IMR-90 (cell line): Measurements from ENCODE around the gene RPTOR. TPM values are rescaled to one million over a fixed set of nuclear protein-coding genes. Genes with fewer than 3 reads are reported as not detected.

Experiments used
- ATAC-seq: fragments of 200-7000 bp; cut with Tn5 transposase; 2 replicates; pipeline ENCODE4 v1.9.1; 2020; ENCODE audit warnings: low read depth, mild to moderate bottlenecking, moderate library complexity
- BruUV-seq: library from RNA; stranded (reverse); fragments of 400-500 nt; replicated peaks from 2 replicates; lab custom pipeline; 2021; lab: Mats Ljungman, UMichigan
- CTCF ChIA-PET: fragments of 300-600 bp; formaldehyde crosslinking; extraction: SDS; loops from one replicate; lab custom pipeline; 2021; ENCODE audit warnings: antibody characterized with exemption; lab: Yijun Ruan, JAX
- POLR2A ChIA-PET: fragments of 300-600 bp; sonication (Branson Sonifier 250); formaldehyde crosslinking; loops from one replicate; lab custom pipeline; 2022; ENCODE audit warnings: antibody characterized with exemption; ENCODE audit not compliant: unreplicated experiment; lab: Charles Lee
- DNase-seq: peaks from one replicate; pipeline ENCODE4 v3.0.0; 2013
- H2AFZ ChIP-seq: replicated peaks from 2 replicates; pipeline ENCODE3; 2013; ENCODE audit warnings: low read length, mild to moderate bottlenecking; ENCODE audit not compliant: poor library complexity
- H2AK5ac ChIP-seq: 2 replicates; pipeline ENCODE4 v1.6.1; 2013; ENCODE audit warnings: low read depth, low read length, inconsistent platforms
- H2AK9ac ChIP-seq: replicated peaks from 2 replicates; pipeline ENCODE3; 2013; ENCODE audit warnings: mild to moderate bottlenecking, low read depth, low read length, moderate library complexity; ENCODE audit not compliant: poor library complexity
- H2BK120ac ChIP-seq: 2 replicates; pipeline ENCODE4 v1.6.1; 2013; ENCODE audit warnings: low read depth, low read length, inconsistent platforms
- H2BK15ac ChIP-seq: 3 replicates; pipeline ENCODE4 v1.6.1; 2013; ENCODE audit warnings: low read depth, low read length, inconsistent platforms
- H2BK20ac ChIP-seq: 2 replicates; pipeline ENCODE4 v1.6.1; 2013; ENCODE audit warnings: low read depth, mild to moderate bottlenecking, inconsistent platforms, low read length, moderate library complexity
- H2BK5ac ChIP-seq: 2 replicates; pipeline ENCODE4 v1.6.1; 2013; ENCODE audit warnings: mild to moderate bottlenecking, low read depth, low read length, inconsistent platforms; ENCODE audit not compliant: poor library complexity, severe bottlenecking
- H3K14ac ChIP-seq: replicated peaks from 2 replicates; pipeline ENCODE4 v1.6.1; 2013; ENCODE audit warnings: low read depth, low read length, inconsistent platforms
- H3K18ac ChIP-seq: 2 replicates; pipeline ENCODE4 v1.6.1; 2013; ENCODE audit warnings: low read depth, low read length, control low read depth
- H3K23ac ChIP-seq: 2 replicates; pipeline ENCODE4 v1.6.1; 2013; ENCODE audit warnings: low read depth, low read length, inconsistent platforms
- H3K27ac ChIP-seq: 2 replicates; pipeline ENCODE4 v1.5.1; 2013; ENCODE audit warnings: mild to moderate bottlenecking, control low read depth, low read length; ENCODE audit not compliant: insufficient read depth
- H3K27me3 ChIP-seq: 2 replicates; pipeline ENCODE4 v1.6.1; 2013; ENCODE audit warnings: low read length; ENCODE audit not compliant: control insufficient read depth, insufficient read depth
- H3K36me3 ChIP-seq: 2 replicates; pipeline ENCODE4 v1.6.1; 2013; ENCODE audit warnings: low read length, mixed read lengths; ENCODE audit not compliant: control insufficient read depth, insufficient read depth
- H3K4ac ChIP-seq: 2 replicates; pipeline ENCODE4 v1.6.1; 2013; ENCODE audit warnings: low read depth, low read length, inconsistent platforms
- H3K4me1 ChIP-seq: 2 replicates; pipeline ENCODE4 v1.6.1; 2013; ENCODE audit warnings: low read length, mixed read lengths; ENCODE audit not compliant: control insufficient read depth, insufficient read depth
- H3K4me2 ChIP-seq: 2 replicates; pipeline ENCODE4 v1.6.1; 2013; ENCODE audit warnings: low read depth, mild to moderate bottlenecking, control low read depth, low read length, moderate library complexity
- H3K4me3 ChIP-seq: 2 replicates; pipeline ENCODE4 v1.5.1; 2013; ENCODE audit warnings: low read depth, mild to moderate bottlenecking, control low read depth, low read length, moderate library complexity; ENCODE audit not compliant: insufficient read depth
- H3K56ac ChIP-seq: 2 replicates; pipeline ENCODE4 v1.6.1; 2013; ENCODE audit warnings: low read length, inconsistent platforms; ENCODE audit not compliant: insufficient read depth; ENCODE audit errors: extremely low read depth
- H3K79me1 ChIP-seq, 2 experiments: 2 replicates each; pipeline ENCODE4 v1.6.1; 2013; ENCODE audit warnings: low read length in 2 of 2, inconsistent platforms in 1 of 2, low read depth in 1 of 2
- H3K9ac ChIP-seq: 2 replicates; pipeline ENCODE4 v1.6.1; 2013; ENCODE audit warnings: low read depth, low read length, control low read depth
- H3K9me1 ChIP-seq: 2 replicates; pipeline ENCODE4 v1.6.1; 2013; ENCODE audit warnings: low read length, inconsistent platforms; ENCODE audit not compliant: insufficient read depth
- H3K9me3 ChIP-seq: 2 replicates; pipeline ENCODE4 v1.6.1; 2013; ENCODE audit warnings: low read length; ENCODE audit not compliant: control insufficient read depth, insufficient read depth
- H4K20me1 ChIP-seq: 2 replicates; pipeline ENCODE4 v1.6.1; 2013; ENCODE audit warnings: low read length, inconsistent platforms; ENCODE audit not compliant: insufficient read depth
- H4K5ac ChIP-seq: 2 replicates; pipeline ENCODE4 v1.6.1; 2013; ENCODE audit warnings: mild to moderate bottlenecking, low read depth, low read length, control low read depth
- H4K8ac ChIP-seq, 2 experiments: 2 replicates each; pipeline ENCODE4 v1.6.1; 2013; ENCODE audit warnings: low read depth in 2 of 2, low read length in 2 of 2, control low read depth in 1 of 2, inconsistent platforms in 1 of 2
- H4K91ac ChIP-seq: 2 replicates; pipeline ENCODE4 v1.6.1; 2013; ENCODE audit warnings: low read depth, low read length, inconsistent platforms; ENCODE audit not compliant: insufficient read depth
- BHLHE40 ChIP-seq: fragments of 150-350 bp; IDR thresholded peaks from 2 replicates; pipeline ENCODE4 v1.6.1; 2016; ENCODE audit warnings: mild to moderate bottlenecking, low read depth, low read length
- CEBPB ChIP-seq: IDR thresholded peaks from 2 replicates; pipeline ENCODE4 v1.6.1; 2012; ENCODE audit warnings: low read depth, low read length, improper control_type of control experiment
- CHD1 ChIP-seq: IDR thresholded peaks from 2 replicates; pipeline ENCODE4 v1.6.1; 2012; ENCODE audit warnings: low read depth, low read length, improper control_type of control experiment
- CTCF ChIP-seq: conservative IDR thresholded peaks from 2 replicates; pipeline ENCODE4 v1.5.1; 2012; ENCODE audit warnings: mild to moderate bottlenecking, low read depth, low read length, improper control_type of control experiment
- FOS ChIP-seq: fragments of 150-350 bp; IDR thresholded peaks from 2 replicates; pipeline ENCODE4 v1.6.1; 2016; ENCODE audit warnings: low read depth, low read length
- MAFK ChIP-seq: IDR thresholded peaks from 2 replicates; pipeline ENCODE4 v1.6.1; 2012; ENCODE audit warnings: low read depth, low read length, improper control_type of control experiment
- MXI1 ChIP-seq: IDR thresholded peaks from 2 replicates; pipeline ENCODE4 v1.6.1; 2012; ENCODE audit warnings: low read depth, mild to moderate bottlenecking, low read length, moderate library complexity, borderline replicate concordance
- NFE2L2 ChIP-seq: fragments of 150-350 bp; IDR thresholded peaks from 2 replicates; pipeline ENCODE4 v1.6.1; 2016; ENCODE audit warnings: low read depth, mild to moderate bottlenecking, low read length
- POLR2A ChIP-seq: IDR thresholded peaks from 2 replicates; pipeline ENCODE4 v1.6.1; 2012; ENCODE audit warnings: mild to moderate bottlenecking, low read depth, low read length
- RAD21 ChIP-seq: IDR thresholded peaks from 2 replicates; pipeline ENCODE4 v1.6.1; 2012; ENCODE audit warnings: low read length, improper control_type of control experiment
- RCOR1 ChIP-seq: IDR thresholded peaks from 2 replicates; pipeline ENCODE4 v1.6.1; 2012; ENCODE audit warnings: mild to moderate bottlenecking, low read length, improper control_type of control experiment; ENCODE audit not compliant: insufficient replicate concordance
- RFX5 ChIP-seq: IDR thresholded peaks from 2 replicates; pipeline ENCODE4 v1.8.0; 2012; ENCODE audit warnings: low read depth, mild to moderate bottlenecking, low read length, moderate library complexity
- WGBS, 2 experiments: methylation state at CpG; one replicate each; pipeline versions ENCODE4 v1.1.5 to v1.1.7; 2013; ENCODE audit warnings: missing lambda C conversion rate in 2 of 2; ENCODE audit not compliant: insufficient read length in 1 of 2; ENCODE audit errors: extremely low coverage in 2 of 2; 5-methylcytosine and 5-hydroxymethylcytosine counted together
- dilution Hi-C: fragments of 300-500 bp; cut with HindIII; formaldehyde crosslinking; loops from one replicate; pipeline ENCODE4 v1.14.3; 2018; ENCODE audit warnings: low sequenced_read_pairs; ENCODE audit not compliant: unreplicated experiment
- in situ Hi-C: fragments of 300-500 bp; cut with MboI; formaldehyde crosslinking; loops from 3 replicates; pipeline ENCODE4 v1.14.3; 2019; ENCODE audit warnings: low sequenced_read_pairs, inconsistent platforms, mixed read lengths
- intact Hi-C: fragments of 100-400 bp; cut with micrococcal nuclease; formaldehyde crosslinking; loops from 2 replicates; pipeline ENCODE4 v1.10.0; 2022
- polyA plus RNA-seq, 3 experiments: library from polyadenylated mRNA; depleted of rRNA; stranded (reverse); fragments of >200 nt; gene quantifications; 2 replicates each; pipeline ENCODE4 v1.2.3, GENCODE V29; 2012; ENCODE audit warnings: low replicate concordance in 1 of 3
- total RNA-seq: library from RNA; depleted of rRNA; stranded (reverse); fragments of >200 nt; gene quantifications from 2 replicates; pipeline ENCODE4 v1.2.3, GENCODE V29; 2012
- TF ChIP-seq, protein P1 (sequence below): fragments of 150-350 bp; IDR thresholded peaks from 2 replicates; pipeline ENCODE4 v1.6.1; 2017; ENCODE audit warnings: mild to moderate bottlenecking, antibody characterized with exemption, low read length, low read depth

The RPTOR gene
- total and polyA plus RNA-seq, 2 of the 4 experiments (the other 2 are of a cell fraction): 10.8 to 14.7 TPM

GRCh38 chr17:80856863-80857755 lies 312.5 kb downstream of the RPTOR start:
- POLR2A ChIA-PET: interaction anchor here (1.0 to 1.1 kb wide), 2 partner anchors 22 to 24 kb away, joined by 3 read pairs; no protein-coding TSS in a partner anchor
- Histone ChIP-seq H2BK5ac (peak overlapping the region; percentile 100), H3K4ac (peak overlapping the region; percentile 100), H2AFZ (peak overlapping the region; percentile 12), H3K4me1 (peaks cover 51% of the 10 kb centered on the region), H4K91ac (peak overlapping the region; percentile 100), H2BK20ac (peak overlapping the region; percentile 100), H3K27me3 (no peaks in the 10 kb centered on the region), H4K8ac (peak overlapping the region; percentile 99), H4K20me1 (no peaks in the 10 kb centered on the region), H3K56ac (peak overlapping the region; percentile 100), H3K14ac (peak overlapping the region; percentile 98), H3K9me3 (no peaks in the 10 kb centered on the region), H3K9ac (peak overlapping the region; percentile 84), H2AK5ac (peak overlapping the region; percentile 100), H2AK9ac (peak overlapping the region; percentile 100), H3K79me1 (peaks cover 30 to 79% of the 10 kb centered on the region in 2 experiments), H4K5ac (peak overlapping the region; percentile 96), H3K36me3 (peaks cover 5% of the 10 kb centered on the region; the same call in 1 of the 2 replicates), H3K9me1 (peaks cover 66% of the 10 kb centered on the region), H3K23ac (peak overlapping the region; percentile 100), H3K18ac (peak overlapping the region; percentile 95), H3K4me2 (peak overlapping the region; percentile 32), H3K27ac (peak overlapping the region; percentile 99), H2BK120ac (peak overlapping the region; percentile 100), H2BK15ac (peak overlapping the region; percentile 96), H3K4me3 (no peak overlapping the region)
- dilution Hi-C loops (no loop called here), intact Hi-C loops (loop anchor here (1.0 to 10.0 kb wide), 4 partner anchors 24 to 382 kb away; partner anchors contain the start of gene NPTX1), in situ Hi-C loops (no loop called here)
- no TSS peak for BruUV-seq
- ATAC-seq: peak; percentile 9; the same call in 1 of the 2 replicates
- WGBS, 2 experiments: 97% methylated on average over 19 of the region's 27 CpGs; no CpG with 5 or more reads in 1 of the 2 experiments
- DNase-seq: peak; percentile 15
- CTCF ChIA-PET: interaction anchor here (1.8 kb wide), 1 partner anchor 9 kb away, joined by 7 read pairs; no protein-coding TSS in a partner anchor
- TF ChIP-seq, protein P1, sequence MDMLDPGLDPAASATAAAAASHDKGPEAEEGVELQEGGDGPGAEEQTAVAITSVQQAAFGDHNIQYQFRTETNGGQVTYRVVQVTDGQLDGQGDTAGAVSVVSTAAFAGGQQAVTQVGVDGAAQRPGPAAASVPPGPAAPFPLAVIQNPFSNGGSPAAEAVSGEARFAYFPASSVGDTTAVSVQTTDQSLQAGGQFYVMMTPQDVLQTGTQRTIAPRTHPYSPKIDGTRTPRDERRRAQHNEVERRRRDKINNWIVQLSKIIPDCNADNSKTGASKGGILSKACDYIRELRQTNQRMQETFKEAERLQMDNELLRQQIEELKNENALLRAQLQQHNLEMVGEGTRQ: no peak
- no peak for TF ChIP-seq RAD21
- TF ChIP-seq MAFK: no peak
- no peak for TF ChIP-seq POLR2A
- no peak for TF ChIP-seq CTCF
- no peak for TF ChIP-seq RFX5
- no peak for TF ChIP-seq FOS
- no peak for TF ChIP-seq RCOR1
- TF ChIP-seq NFE2L2: no peak
- no peak for TF ChIP-seq BHLHE40
- no peak for TF ChIP-seq MXI1
- no peak for TF ChIP-seq CHD1
- no peak for TF ChIP-seq CEBPB
